HG02852 (cell line): ENCODE measurements around the gene STAMBP.
"Not testable (repeated sequence)": the region's sequence is repeated elsewhere in the genome, so short reads cannot be mapped to it uniquely, and the experiment has no call there.

ENCODE experiments used
- ATAC-seq: cut with Tn5 transposase; IDR thresholded peaks from one replicate; pipeline ENCODE4 v1.9.1; 2021; ENCODE audit warnings: mild to moderate bottlenecking, moderate library complexity; ENCODE audit not compliant: unreplicated experiment

The STAMBP gene

GRCh38 chr2:73828818-73829570, at the start of gene STAMBP:
Gene STAMBP (plus strand): TSS chr2:73828961. CDS start chr2:73830857, 1,896 bp downstream.
- ATAC-seq = peak; percentile 83

- peak; percentile 96 for ATAC-seq
These were observed 49.1 kb upstream of the STAMBP start, which contains the start of gene DUSP11 for GRCh38 chr2:73779467-73780236. Gene DUSP11 (minus strand): TSS chr2:73780103. CDS start chr2:73779974, 129 bp downstream.

- no peak for ATAC-seq
These were observed 48.6 kb upstream of the STAMBP start for GRCh38 chr2:73780237-73780582.

GRCh38 chr2:73783402-73783801, 45.4 kb upstream of the STAMBP start:
- ATAC-seq = not testable (repeated sequence)

GRCh38 chr2:73783883-73784282, 44.9 kb upstream of the STAMBP start, which contains the start of gene C2orf78:
Gene C2orf78 (plus strand): TSS chr2:73784183. CDS start chr2:73784310, 127 bp downstream.
- not testable (repeated sequence) for ATAC-seq

- no peak for ATAC-seq
These were observed 16.9 kb upstream of the STAMBP start for GRCh38 chr2:73811878-73812277.

- ATAC-seq = no peak
These were observed 16.1 kb upstream of the STAMBP start for GRCh38 chr2:73812635-73813034.

GRCh38 chr2:73818296-73818695, 10.5 kb upstream of the STAMBP start:
- no peak for ATAC-seq

- peak; percentile 83 for ATAC-seq
These were observed 7.5 kb upstream of the STAMBP start for GRCh38 chr2:73821227-73821626.

- ATAC-seq = no peak
These were observed 7.1 kb upstream of the STAMBP start for GRCh38 chr2:73821669-73822068.

- ATAC-seq = no peak
These were observed 6.5 kb upstream of the STAMBP start for GRCh38 chr2:73822276-73822675.

- ATAC-seq = no peak
These were observed 5.8 kb upstream of the STAMBP start for GRCh38 chr2:73822991-73823390.

- no peak for ATAC-seq
These were observed 5.3 kb upstream of the STAMBP start for GRCh38 chr2:73823416-73823815.

- no peak for ATAC-seq
These were observed 4.7 kb upstream of the STAMBP start for GRCh38 chr2:73823916-73824523.

- no peak for ATAC-seq
These were observed 3.4 kb upstream of the STAMBP start for GRCh38 chr2:73825408-73825807.

- ATAC-seq = no peak
These were observed 1.7 kb upstream of the STAMBP start for GRCh38 chr2:73827018-73827417.

- no peak for ATAC-seq
These were observed 937 bp upstream of the STAMBP start for GRCh38 chr2:73827660-73828388.

GRCh38 chr2:73828389-73828817, 358 bp upstream of the STAMBP start:
- ATAC-seq = no peak

- ATAC-seq = no peak
These were observed 2.2 kb downstream of the STAMBP start for GRCh38 chr2:73830871-73831401.

- ATAC-seq = no peak
These were observed 4.2 kb downstream of the STAMBP start for GRCh38 chr2:73832930-73833329.
